ENCODE measurements around the gene KRT75. TPM values are rescaled to one million over a fixed set of nuclear protein-coding genes. Genes with fewer than 3 reads are reported as not detected.

KRT75 gene
- total RNA-seq, 1 experiment from 2014 or later: not detected

- no peak within 1 kb of the TSS for H2BK15ac ChIP-seq (ENCODE audit: low read depth, low read length)
- no peak within 1 kb of the TSS for H3K56ac ChIP-seq (ENCODE audit: insufficient read length, low read depth, low read length)
- H3K4ac ChIP-seq (ENCODE audit: low read depth, low read length): no peak within 1 kb of the TSS
- H2AFZ ChIP-seq (ENCODE audit: low read length): no peak within 1 kb of the TSS
- H4K91ac ChIP-seq (ENCODE audit: insufficient read length, low read depth, low read length): no peak within 1 kb of the TSS
- H3K27ac Mint-ChIP-seq: peak within 1 kb of the TSS in 2 of 3 experiments; percentile 38 to 55; a peak in 1 of 7 replicates
- H3K36me3 Mint-ChIP-seq (ENCODE audit: insufficient read depth in 1 of 3, low read depth in 3 of 3): no peaks in the 10 kb centered on the region
- H3K14ac ChIP-seq (ENCODE audit: insufficient read depth, low read length): no peak within 1 kb of the TSS
- H2BK120ac ChIP-seq (ENCODE audit: low read depth, low read length, poor library complexity, severe bottlenecking): no peak within 1 kb of the TSS
- H3K79me2 ChIP-seq (ENCODE audit: insufficient read depth, low read length): no peaks in the 10 kb centered on the region
- no peak within 1 kb of the TSS for H3K23ac ChIP-seq (ENCODE audit: insufficient read length, low read depth, low read length)
- H3T11ph ChIP-seq (ENCODE audit: low read length): no peak within 1 kb of the TSS
- no peak within 1 kb of the TSS for H2BK5ac ChIP-seq (ENCODE audit: insufficient read length, low read length)
- H3K4me1 ChIP-seq (ENCODE audit: insufficient read depth, low read length): no peaks in the 10 kb centered on the region
- no peaks in the 10 kb centered on the region; a peak in 1 of 5 replicates for H3K9me3 Mint-ChIP-seq
- peaks cover 24% of the 10 kb centered on the region for H3K27me3 Mint-ChIP-seq (ENCODE audit: low read depth)
- no CpG with 5 or more reads among the region's 6 CpGs for WGBS (ENCODE audit: extremely low coverage, insufficient read length, low lambda C conversion rate)
- H3K79me1 ChIP-seq (ENCODE audit: insufficient read depth, low read depth, low read length, poor library complexity, severe bottlenecking): no peaks in the 10 kb centered on the region
- H4K20me1 ChIP-seq (ENCODE audit: control insufficient read depth, insufficient read depth, insufficient read length): no peaks in the 10 kb centered on the region
- no peak within 1 kb of the TSS for H3K9ac ChIP-seq (ENCODE audit: extremely low read depth, insufficient read length, low read length)
- H3K27ac ChIP-seq (ENCODE audit: insufficient read length, low read depth, low read length): no peak within 1 kb of the TSS
- DNase-seq: no peak
- H3K18ac ChIP-seq (ENCODE audit: insufficient read length, low read depth, low read length): no peak within 1 kb of the TSS
- H2BK12ac ChIP-seq (ENCODE audit: insufficient read length, low read depth, low read length): no peak within 1 kb of the TSS
- H3K9me3 ChIP-seq (ENCODE audit: control insufficient read depth, low read depth, low read length): no peaks in the 10 kb centered on the region
- H3K4me3 Mint-ChIP-seq: no peak within 1 kb of the TSS
- no peak within 1 kb of the TSS for H3K4me2 ChIP-seq (ENCODE audit: insufficient read depth, insufficient read length, low read length)
- peaks cover 3% of the 10 kb centered on the region; the same call in 1 of the 2 replicates for H3K27me3 ChIP-seq (ENCODE audit: insufficient read depth, low read length)
- H3K23me2 ChIP-seq (ENCODE audit: insufficient read length, low read depth, low read length, poor library complexity, severe bottlenecking): no peaks in the 10 kb centered on the region
- H4K5ac ChIP-seq (ENCODE audit: insufficient read length, low read depth, low read length): no peak within 1 kb of the TSS
- H2AK5ac ChIP-seq (ENCODE audit: insufficient read length, low read length): no peak within 1 kb of the TSS
- TF ChIP-seq CTCF (conservative IDR thresholded peaks at IDR 0.05): no peak
- H2BK20ac ChIP-seq (ENCODE audit: low read depth, low read length, poor library complexity, severe bottlenecking): no peak within 1 kb of the TSS
- peaks cover 14% of the 10 kb centered on the region in 2 experiments for H3K4me1 Mint-ChIP-seq
- H4K8ac ChIP-seq (replicated peaks; ENCODE audit: insufficient read length, low read depth, low read length): no peak within 1 kb of the TSS
Observed at GRCh38 chr12:52452101-52452500, 17.9 kb upstream of the KRT75 start, which contains the start of gene KRT6B. Gene KRT6B, minus strand, starts transcription at chr12:52452146. Its CDS starts 68 bp downstream, at chr12:52452078.
